ENCODE results near the gene PLEKHA5. TPM values are rescaled to one million over a fixed set of nuclear protein-coding genes. Genes with fewer than 3 reads are reported as not detected.
"Not testable (repeated sequence)": the region's sequence is repeated elsewhere in the genome, so short reads cannot be mapped to it uniquely, and the experiment has no call there.

The PLEKHA5 gene
- total RNA-seq, 8 experiments from 2014 or later = 17.6 to 72.2 (median 27.1) TPM

DNA sequence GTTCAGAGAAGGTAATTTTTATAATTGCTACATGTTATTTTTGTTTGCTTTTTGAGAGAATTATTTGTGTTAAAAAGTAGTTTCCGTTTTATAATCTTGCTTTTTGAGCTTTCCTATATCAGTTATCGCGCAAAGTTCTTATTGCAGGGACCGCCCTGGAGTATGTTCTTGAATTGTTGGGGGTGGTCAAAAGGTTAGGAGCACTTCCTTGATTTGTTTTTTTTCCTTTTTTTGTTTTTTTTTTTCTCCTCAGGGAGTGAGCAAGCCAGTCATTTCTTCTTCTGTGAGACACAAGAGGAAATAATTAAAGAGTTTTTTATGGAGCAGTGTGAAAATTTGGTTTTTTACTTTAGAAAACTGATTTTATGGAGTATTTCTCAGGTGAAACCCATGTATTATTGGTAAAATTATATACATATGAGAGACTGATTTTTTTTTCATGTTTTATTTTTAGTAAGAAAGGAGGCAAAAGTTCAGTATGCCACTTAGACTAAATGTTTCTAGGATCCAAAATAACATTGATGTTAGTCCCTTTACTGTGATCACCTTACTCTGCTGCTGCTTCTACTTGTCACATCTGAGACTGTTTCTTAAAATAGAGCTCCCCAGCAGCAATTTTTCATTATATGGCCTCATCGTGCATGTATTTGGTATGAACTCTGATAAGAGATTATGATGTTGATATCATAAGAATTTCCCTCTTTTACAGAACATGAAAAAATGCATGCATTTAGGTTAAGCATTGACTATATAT lies 26.6 kb downstream of the PLEKHA5 start:
- no peak for ATAC-seq (replicated peaks in 6 of 8)
- WGBS, 10 experiments = 83 to 100% (median 95%) methylated on average over 1 to 5 of the region's 5 CpGs
- in situ Hi-C loops (cut with MboI; ENCODE audit: low pct_unique_long_range_greater_than_20kb in 2 of 9, low sequenced_read_pairs in 9 of 9, unreplicated experiment in 9 of 9) = no loop called here
- no peaks in the 10 kb centered on the region for H3K4me1 ChIP-seq (replicated peaks in 1 of 2)
- H3K4me3 ChIP-seq = no peak overlapping the region
- H3K27ac ChIP-seq = no peak overlapping the region

DNA sequence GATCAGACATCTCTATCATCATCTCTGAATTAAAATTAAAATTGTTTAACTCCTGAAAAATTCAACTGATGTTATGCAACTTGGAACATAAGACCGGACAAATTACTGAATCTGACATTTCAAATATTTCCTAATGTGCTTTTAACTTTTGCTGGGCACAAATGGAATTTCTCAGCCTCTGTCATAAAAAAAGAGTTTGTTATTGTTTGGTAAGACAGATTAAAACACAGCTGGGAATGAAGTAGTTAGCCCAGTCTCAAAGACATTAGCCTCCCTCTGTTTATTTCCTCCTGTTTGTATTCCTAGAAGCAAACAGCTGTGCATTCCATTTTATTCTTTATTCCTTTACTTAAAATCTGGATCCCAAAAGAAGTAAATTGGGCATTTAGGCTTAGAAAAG lies 29.4 kb downstream of the PLEKHA5 start:
- in situ Hi-C loops (cut with MboI; ENCODE audit: low pct_unique_long_range_greater_than_20kb in 2 of 9, low sequenced_read_pairs in 9 of 9, unreplicated experiment in 9 of 9) = no loop called here
- no peaks in the 10 kb centered on the region for H3K4me1 ChIP-seq (replicated peaks in 1 of 2)
- no peak overlapping the region for H3K4me3 ChIP-seq
- H3K27ac ChIP-seq = no peak overlapping the region
- 13 to 100% (median 83%) methylated on average over 1 of the region's 1 CpG; no CpG with 5 or more reads in 1 of the 10 experiments for WGBS, 10 experiments
- no peak for ATAC-seq (replicated peaks in 6 of 8)

DNA sequence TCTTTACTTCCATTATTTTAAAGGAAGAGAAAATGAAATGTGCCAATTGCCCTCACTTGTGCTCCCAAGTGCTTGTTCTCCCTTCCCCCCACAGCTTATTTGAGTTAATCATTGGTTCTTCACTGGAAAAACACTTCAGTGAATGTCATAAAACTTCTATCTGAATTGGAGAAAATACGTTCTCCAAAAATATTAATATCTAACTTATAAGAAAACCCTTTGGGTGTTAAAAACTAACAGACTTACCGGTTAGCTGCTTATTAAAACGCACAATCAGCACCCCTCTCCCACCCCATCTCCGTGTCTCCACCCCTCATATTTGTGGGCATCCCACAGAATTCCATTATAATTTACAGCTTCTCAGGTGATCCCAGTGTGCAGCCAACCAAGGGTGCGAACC lies 31.7 kb downstream of the PLEKHA5 start:
- WGBS, 10 experiments = 67 to 100% (median 91%) methylated on average over 1 to 5 of the region's 5 CpGs; no CpG with 5 or more reads in 1 of the 10 experiments
- Histone ChIP-seq H3K4me1 (replicated peaks in 1 of 2) (no peaks in the 10 kb centered on the region), H3K27ac (no peak overlapping the region), H3K4me3 (no peak overlapping the region)
- no peak for ATAC-seq (replicated peaks in 6 of 8)
- in situ Hi-C loops (cut with MboI; ENCODE audit: low pct_unique_long_range_greater_than_20kb in 2 of 9, low sequenced_read_pairs in 9 of 9, unreplicated experiment in 9 of 9) = no loop called here

DNA sequence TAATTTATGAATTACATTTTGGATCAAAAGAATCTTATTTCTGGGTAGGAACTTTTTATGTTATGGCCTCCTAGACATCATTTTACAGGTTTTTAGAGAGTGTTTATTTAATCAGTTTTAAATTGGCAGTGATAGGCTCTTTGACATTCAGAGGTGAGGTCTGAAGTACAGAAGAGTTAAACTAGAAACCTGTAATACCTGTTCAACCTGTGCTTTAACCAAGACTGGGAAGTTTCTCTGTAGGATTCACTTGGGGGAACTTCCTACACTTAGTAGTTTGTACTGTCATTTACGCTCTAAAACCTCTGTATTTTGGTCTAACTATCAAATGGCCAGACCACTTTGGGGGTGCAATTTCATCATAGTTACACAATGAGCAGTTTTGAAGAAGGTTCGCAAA lies 35.9 kb downstream of the PLEKHA5 start:
- no peak for ATAC-seq (replicated peaks in 6 of 8)
- in situ Hi-C loops (cut with MboI; ENCODE audit: low pct_unique_long_range_greater_than_20kb in 2 of 9, low sequenced_read_pairs in 9 of 9, unreplicated experiment in 9 of 9) = no loop called here
- H3K4me3 ChIP-seq = no peak overlapping the region
- WGBS, 10 experiments = 86 to 100% (median 95%) methylated on average over 1 to 2 of the region's 2 CpGs; no CpG with 5 or more reads in 1 of the 10 experiments
- no peaks in the 10 kb centered on the region for H3K4me1 ChIP-seq (replicated peaks in 1 of 2)
- no peak overlapping the region for H3K27ac ChIP-seq

DNA sequence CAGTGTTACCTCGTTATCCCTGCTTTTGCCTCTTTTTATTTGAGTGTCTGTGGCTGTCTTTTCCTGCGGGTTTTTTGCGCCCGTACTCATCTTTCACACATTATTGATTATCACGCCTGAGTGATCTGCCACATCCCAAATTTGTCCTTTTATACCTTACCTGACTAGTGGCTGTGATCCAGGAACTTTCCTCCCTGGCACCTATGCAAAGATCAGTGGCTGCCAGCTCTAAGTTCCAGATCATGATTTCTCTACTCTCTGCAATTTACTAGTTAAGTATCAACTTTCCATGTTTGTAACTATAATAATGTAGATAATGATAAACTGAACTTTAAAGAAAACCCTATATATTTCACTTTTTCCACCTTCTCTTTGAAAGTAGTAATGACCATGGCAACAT lies 36.9 kb downstream of the PLEKHA5 start:
- Histone ChIP-seq H3K4me3 (no peak overlapping the region), H3K27ac (no peak overlapping the region), H3K4me1 (replicated peaks in 1 of 2) (no peaks in the 10 kb centered on the region)
- in situ Hi-C loops (cut with MboI; ENCODE audit: low pct_unique_long_range_greater_than_20kb in 2 of 9, low sequenced_read_pairs in 9 of 9, unreplicated experiment in 9 of 9) = no loop called here
- no peak for ATAC-seq (replicated peaks in 6 of 8)
- 78 to 100% (median 91%) methylated on average over 2 to 5 of the region's 5 CpGs; no CpG with 5 or more reads in 1 of the 10 experiments for WGBS, 10 experiments

DNA sequence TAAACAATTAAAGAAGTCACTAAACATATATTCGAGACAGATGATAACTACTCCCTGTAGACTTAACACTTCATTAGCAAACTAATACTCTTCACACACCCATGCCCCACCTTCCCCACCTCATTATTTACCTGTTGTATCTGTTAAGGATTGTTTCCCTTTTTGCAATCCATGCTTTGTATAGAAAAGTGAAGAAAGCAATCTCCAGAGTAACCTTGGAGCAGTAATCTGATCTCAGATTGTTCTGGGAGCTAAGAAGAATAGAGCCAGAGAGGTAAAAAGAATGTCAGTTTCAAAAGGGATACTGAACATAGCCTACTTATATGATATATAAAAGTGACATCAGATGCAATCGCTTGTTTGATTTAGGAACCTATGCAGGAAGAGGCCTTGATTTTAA lies 37.4 kb downstream of the PLEKHA5 start:
- Histone ChIP-seq H3K27ac (no peak overlapping the region), H3K4me3 (no peak overlapping the region), H3K4me1 (replicated peaks in 1 of 2) (no peaks in the 10 kb centered on the region)
- in situ Hi-C loops (cut with MboI; ENCODE audit: low pct_unique_long_range_greater_than_20kb in 2 of 9, low sequenced_read_pairs in 9 of 9, unreplicated experiment in 9 of 9) = no loop called here
- peak in 1 of 8 experiments; percentile 32 for ATAC-seq (replicated peaks in 6 of 8)
- 25 to 100% (median 50%) methylated on average over 1 to 2 of the region's 2 CpGs for WGBS, 10 experiments

DNA sequence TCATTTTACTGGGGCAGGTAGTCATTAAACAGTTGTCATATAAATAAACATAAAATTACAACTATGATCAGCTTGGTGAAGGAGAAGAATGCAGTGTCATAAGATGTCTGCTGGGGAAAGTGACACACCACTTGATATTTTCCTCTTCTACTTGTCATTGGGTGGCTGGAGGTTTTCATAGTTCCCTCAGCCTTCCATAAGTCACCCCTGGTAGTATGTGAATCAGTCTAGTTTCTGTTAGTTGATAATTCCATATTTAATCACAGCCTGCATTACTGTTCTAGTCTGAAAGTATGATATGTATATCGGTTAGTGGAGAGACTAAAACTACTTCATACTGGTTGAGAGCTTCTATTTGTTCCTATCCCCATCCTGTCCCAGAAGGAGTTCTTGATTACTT lies 38.2 kb downstream of the PLEKHA5 start:
- WGBS, 10 experiments = 80 to 100% (median 100%) methylated on average over 1 of the region's 1 CpG; no CpG with 5 or more reads in 3 of the 10 experiments
- Histone ChIP-seq H3K27ac (no peak overlapping the region), H3K4me3 (no peak overlapping the region), H3K4me1 (replicated peaks in 1 of 2) (no peaks in the 10 kb centered on the region)
- in situ Hi-C loops (cut with MboI; ENCODE audit: low pct_unique_long_range_greater_than_20kb in 2 of 9, low sequenced_read_pairs in 9 of 9, unreplicated experiment in 9 of 9) = no loop called here
- ATAC-seq (replicated peaks in 6 of 8) = no peak

DNA sequence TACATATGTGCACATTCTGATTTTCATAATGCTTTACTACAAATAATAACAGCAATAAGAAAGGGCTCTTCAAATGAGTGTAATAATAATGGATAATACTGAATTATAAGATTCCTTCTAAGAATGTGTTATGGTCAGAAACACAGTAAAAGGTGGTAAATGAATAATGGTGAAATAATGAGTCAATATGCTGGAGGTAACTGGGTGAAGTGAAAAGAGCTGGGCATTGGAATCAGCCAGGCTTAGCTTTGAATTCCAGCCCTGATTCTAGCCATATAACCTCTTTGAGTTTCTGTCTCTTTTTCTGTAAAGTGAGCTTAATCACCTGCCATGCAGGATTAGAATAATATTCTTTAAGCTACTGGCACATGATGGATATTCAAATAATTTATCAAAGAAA lies 39.1 kb downstream of the PLEKHA5 start:
- H3K4me3 ChIP-seq = no peak overlapping the region
- ATAC-seq (replicated peaks in 6 of 8) = no peak
- in situ Hi-C loops (cut with MboI; ENCODE audit: low pct_unique_long_range_greater_than_20kb in 2 of 9, low sequenced_read_pairs in 9 of 9, unreplicated experiment in 9 of 9) = no loop called here
- no peaks in the 10 kb centered on the region for H3K4me1 ChIP-seq (replicated peaks in 1 of 2)
- no peak overlapping the region for H3K27ac ChIP-seq

DNA sequence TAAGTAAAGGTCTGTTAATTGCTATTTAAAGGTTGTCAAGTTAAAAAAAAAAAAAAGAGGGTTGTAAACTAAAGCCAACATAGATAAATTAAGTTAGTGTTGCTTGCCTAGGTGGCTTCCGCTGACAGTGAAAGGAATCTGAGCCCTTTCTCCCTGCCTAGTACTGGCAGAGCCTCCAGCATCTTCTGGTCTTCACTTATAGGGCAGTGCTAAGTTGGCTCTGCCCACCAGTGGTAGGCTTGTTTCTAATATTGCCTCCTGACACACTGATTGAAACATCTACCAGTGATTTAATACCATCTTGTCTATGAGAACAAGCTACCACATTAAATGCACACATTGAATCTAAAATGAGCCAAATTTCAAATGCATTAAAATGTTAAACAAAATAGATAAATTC lies 39.7 kb downstream of the PLEKHA5 start:
- Histone ChIP-seq H3K27ac (no peak overlapping the region), H3K4me1 (replicated peaks in 1 of 2) (no peaks in the 10 kb centered on the region), H3K4me3 (no peak overlapping the region)
- ATAC-seq (replicated peaks in 6 of 8) = no peak
- in situ Hi-C loops (cut with MboI; ENCODE audit: low pct_unique_long_range_greater_than_20kb in 2 of 9, low sequenced_read_pairs in 9 of 9, unreplicated experiment in 9 of 9) = no loop called here
- 92 to 100% (median 100%) methylated on average over 1 of the region's 1 CpG; no CpG with 5 or more reads in 1 of the 10 experiments for WGBS, 10 experiments

DNA sequence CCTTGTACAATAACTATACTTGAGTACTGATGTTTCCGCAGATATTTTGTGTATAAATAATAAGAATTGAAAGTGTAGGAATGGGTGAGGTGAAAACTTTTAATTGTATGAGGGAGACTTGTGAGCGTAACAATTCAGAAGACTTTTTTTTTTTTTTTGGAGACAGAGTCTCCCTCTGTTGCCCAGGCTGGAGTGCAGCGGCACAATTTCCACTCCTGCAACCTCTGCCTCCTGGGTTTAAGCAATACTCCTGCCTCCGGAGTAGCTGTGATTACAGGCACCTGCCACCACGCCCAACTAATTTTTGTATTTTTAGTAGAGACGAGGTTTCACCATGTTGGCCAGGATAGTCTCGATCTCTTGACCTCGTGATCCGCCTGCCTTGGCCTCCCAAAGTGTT lies 40.8 kb downstream of the PLEKHA5 start:
- WGBS, 10 experiments = 80 to 100% (median 100%) methylated on average over 1 to 9 of the region's 9 CpGs; no CpG with 5 or more reads in 1 of the 10 experiments

DNA sequence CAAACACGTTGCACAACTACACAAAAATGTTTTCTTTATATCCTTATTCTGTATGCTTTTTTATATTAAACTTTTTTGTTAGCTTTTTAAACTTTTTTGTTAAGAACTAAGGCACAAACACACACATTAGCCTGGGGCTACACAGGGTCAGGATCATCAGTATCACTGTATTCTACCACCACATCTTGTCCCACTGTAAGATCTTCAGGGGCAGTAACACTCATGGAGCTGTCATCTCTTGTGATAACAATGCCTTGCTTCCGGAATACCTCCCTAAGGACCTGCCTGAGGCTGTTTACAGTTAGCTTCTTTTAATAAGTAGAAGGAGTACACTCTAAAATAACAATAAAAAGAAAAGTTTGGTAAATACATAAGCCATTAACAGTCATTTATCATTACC lies 42.2 kb downstream of the PLEKHA5 start:
- no peaks in the 10 kb centered on the region for H3K4me1 ChIP-seq (replicated peaks in 1 of 2)
- 63 to 100% (median 87%) methylated on average over 1 to 2 of the region's 2 CpGs for WGBS, 10 experiments
- H3K27ac ChIP-seq = no peak overlapping the region
- ATAC-seq (replicated peaks in 6 of 8) = no peak
- no peak overlapping the region for H3K4me3 ChIP-seq
- in situ Hi-C loops (cut with MboI; ENCODE audit: low pct_unique_long_range_greater_than_20kb in 2 of 9, low sequenced_read_pairs in 9 of 9, unreplicated experiment in 9 of 9) = no loop called here

More for the DNA sequence above, 40.8 kb downstream of the PLEKHA5 start:
- H3K4me1 ChIP-seq (replicated peaks in 1 of 2); in situ Hi-C loops (cut with MboI; ENCODE audit: low pct_unique_long_range_greater_than_20kb in 2 of 9, low sequenced_read_pairs in 9 of 9, unreplicated experiment in 9 of 9); ATAC-seq (replicated peaks in 6 of 8); H3K27ac ChIP-seq; H3K4me3 ChIP-seq: not testable (repeated sequence)

DNA sequence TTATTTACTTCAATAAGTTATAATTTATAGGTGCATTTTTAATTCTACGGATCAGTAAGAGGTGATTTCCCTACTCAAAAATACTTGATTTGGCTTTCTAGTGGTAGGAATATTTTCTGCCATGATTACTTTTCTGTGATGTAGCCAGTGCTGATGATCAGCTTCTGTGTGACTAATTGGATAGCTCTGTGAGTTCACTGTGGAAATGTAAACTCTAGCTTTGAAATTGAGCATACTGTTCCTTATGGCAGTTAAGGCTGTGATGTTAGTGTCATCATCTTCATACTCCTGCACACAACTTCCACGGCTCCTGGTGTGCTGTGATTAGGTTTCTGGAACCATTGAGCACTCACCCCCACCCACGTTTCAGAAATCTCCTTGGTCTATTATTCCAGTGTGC lies 48.2 kb downstream of the PLEKHA5 start:
- Histone ChIP-seq H3K27ac (no peak overlapping the region), H3K4me3 (no peak overlapping the region), H3K4me1 (replicated peaks in 1 of 2) (peaks cover 6 to 7% of the 10 kb centered on the region in 2 donors)
- in situ Hi-C loops (cut with MboI; ENCODE audit: low pct_unique_long_range_greater_than_20kb in 2 of 9, low sequenced_read_pairs in 9 of 9, unreplicated experiment in 9 of 9) = loop anchor here in 3 of 9 experiments (25.0 kb wide), 3 partner anchors 740 to 940 kb away; partner anchors contain the start of gene PIK3C2G (in 2 of the 3)
- WGBS, 10 experiments = 44 to 100% (median 67%) methylated on average over 1 to 3 of the region's 3 CpGs; no CpG with 5 or more reads in 2 of the 10 experiments
- ATAC-seq (replicated peaks in 6 of 8) = peak in 2 of 8 experiments; percentile 39 to 71

DNA sequence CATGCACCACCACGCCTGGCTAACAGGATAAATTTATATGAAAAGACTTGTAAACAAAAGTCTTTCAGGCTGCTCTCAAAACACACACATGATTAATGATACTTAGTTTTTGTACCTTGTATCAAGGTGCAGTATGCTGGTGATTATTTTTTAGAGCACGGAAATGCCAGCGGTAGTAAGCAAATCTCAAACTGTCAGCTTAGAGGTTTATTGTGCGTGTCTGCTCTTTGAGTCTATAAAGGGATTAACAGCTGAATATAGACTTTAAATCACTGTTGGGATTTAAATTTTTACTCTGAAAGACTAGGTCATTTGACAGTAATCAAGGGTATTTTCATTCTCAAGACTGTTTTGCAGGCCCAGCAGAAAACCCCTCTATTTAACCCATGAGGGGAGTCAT lies 50.5 kb downstream of the PLEKHA5 start:
- ATAC-seq (replicated peaks in 6 of 8) = no peak
- Histone ChIP-seq H3K4me1 (replicated peaks in 1 of 2) (peaks cover 6 to 7% of the 10 kb centered on the region in 2 donors), H3K4me3 (no peak overlapping the region), H3K27ac (no peak overlapping the region)
- WGBS, 10 experiments = 81 to 100% (median 100%) methylated on average over 1 to 4 of the region's 4 CpGs; no CpG with 5 or more reads in 3 of the 10 experiments
- in situ Hi-C loops (cut with MboI; ENCODE audit: low pct_unique_long_range_greater_than_20kb in 2 of 9, low sequenced_read_pairs in 9 of 9, unreplicated experiment in 9 of 9) = loop anchor here in 3 of 9 experiments (25.0 kb wide), 3 partner anchors 743 to 943 kb away; partner anchors contain the start of gene PIK3C2G (in 2 of the 3)
